GM18526 (cell line): ENCODE results near the gene SASH1.

Source experiments
- POLR2A ChIP-seq: IDR thresholded peaks from 3 replicates; pipeline ENCODE4 v1.6.1; 2011; ENCODE audit not compliant: insufficient read length; ENCODE audit errors: extremely low read depth

SASH1 gene

GRCh38 chr6:148446681-148447080 is 104.0 kb downstream of the SASH1 start:
- TF ChIP-seq POLR2A = no peak

GRCh38 chr6:148447521-148448230 is 105.0 kb downstream of the SASH1 start:
- TF ChIP-seq POLR2A = no peak

- no peak for TF ChIP-seq POLR2A
Measured at GRCh38 chr6:148448369-148449012, 105.9 kb downstream of the SASH1 start.

GRCh38 chr6:148450866-148451265 is 108.2 kb downstream of the SASH1 start:
- no peak for TF ChIP-seq POLR2A

GRCh38 chr6:148451690-148452089 is 109.1 kb downstream of the SASH1 start:
- no peak for TF ChIP-seq POLR2A

GRCh38 chr6:148452876-148453275 is 110.2 kb downstream of the SASH1 start:
- no peak for TF ChIP-seq POLR2A

GRCh38 chr6:148453906-148454305 is 111.3 kb downstream of the SASH1 start:
- TF ChIP-seq POLR2A = no peak

GRCh38 chr6:148455225-148455624 is 112.6 kb downstream of the SASH1 start:
- no peak for TF ChIP-seq POLR2A

- TF ChIP-seq POLR2A = no peak
Measured at GRCh38 chr6:148455674-148456558, 113.3 kb downstream of the SASH1 start.

GRCh38 chr6:148457137-148457842 is 114.7 kb downstream of the SASH1 start:
- TF ChIP-seq POLR2A = no peak

- no peak for TF ChIP-seq POLR2A
Measured at GRCh38 chr6:148457843-148458159, 115.2 kb downstream of the SASH1 start.

- no peak for TF ChIP-seq POLR2A
Measured at GRCh38 chr6:148459238-148459637, 116.6 kb downstream of the SASH1 start.

GRCh38 chr6:148460876-148461646 is 118.4 kb downstream of the SASH1 start:
- no peak for TF ChIP-seq POLR2A

- TF ChIP-seq POLR2A = no peak
Measured at GRCh38 chr6:148461986-148462577, 119.4 kb downstream of the SASH1 start.
